Sigmoid colon (tissue), 4 donors: ENCODE measurements around the gene MTG2.

ENCODE experiments used
- EP300 ChIP-seq, 4 donors: sonication (generic); formaldehyde crosslinking; IDR thresholded peaks; one replicate each; pipeline ENCODE4 v1.6.1; 2017; ENCODE audit warnings: antibody characterized with exemption in 4 of 4
- POLR2A ChIP-seq, 2 donors: fragments of 450-650 bp; IDR thresholded peaks; one replicate each; pipeline ENCODE4 v1.6.1; 2016; ENCODE audit warnings: antibody characterized with exemption in 2 of 2, mild to moderate bottlenecking in 2 of 2, moderate library complexity in 2 of 2
- TF ChIP-seq, protein P1 (sequence below), 4 experiments: fragments of 450-650 bp in 3 of 4; fragments of 200-600 bp in 1 of 4; IDR thresholded peaks; one replicate each; pipeline ENCODE4 v1.5.1; 2016 to 2019; ENCODE audit warnings: antibody characterized with exemption in 4 of 4, mild to moderate bottlenecking in 3 of 4, moderate library complexity in 2 of 4

- TF ChIP-seq EP300 (IDR thresholded peaks at IDR 0.05) (no peak), POLR2A (IDR thresholded peaks at IDR 0.05) (no peak)
- TF ChIP-seq, protein P1, sequence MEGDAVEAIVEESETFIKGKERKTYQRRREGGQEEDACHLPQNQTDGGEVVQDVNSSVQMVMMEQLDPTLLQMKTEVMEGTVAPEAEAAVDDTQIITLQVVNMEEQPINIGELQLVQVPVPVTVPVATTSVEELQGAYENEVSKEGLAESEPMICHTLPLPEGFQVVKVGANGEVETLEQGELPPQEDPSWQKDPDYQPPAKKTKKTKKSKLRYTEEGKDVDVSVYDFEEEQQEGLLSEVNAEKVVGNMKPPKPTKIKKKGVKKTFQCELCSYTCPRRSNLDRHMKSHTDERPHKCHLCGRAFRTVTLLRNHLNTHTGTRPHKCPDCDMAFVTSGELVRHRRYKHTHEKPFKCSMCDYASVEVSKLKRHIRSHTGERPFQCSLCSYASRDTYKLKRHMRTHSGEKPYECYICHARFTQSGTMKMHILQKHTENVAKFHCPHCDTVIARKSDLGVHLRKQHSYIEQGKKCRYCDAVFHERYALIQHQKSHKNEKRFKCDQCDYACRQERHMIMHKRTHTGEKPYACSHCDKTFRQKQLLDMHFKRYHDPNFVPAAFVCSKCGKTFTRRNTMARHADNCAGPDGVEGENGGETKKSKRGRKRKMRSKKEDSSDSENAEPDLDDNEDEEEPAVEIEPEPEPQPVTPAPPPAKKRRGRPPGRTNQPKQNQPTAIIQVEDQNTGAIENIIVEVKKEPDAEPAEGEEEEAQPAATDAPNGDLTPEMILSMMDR (IDR thresholded peaks at IDR 0.05), result no peak
Measured at GRCh38 chr20:62193079-62194025, 10.5 kb downstream of the MTG2 start.
